Stomach (tissue), 9 donors: ENCODE results near the gene MAPK8IP2. TPM values are rescaled to one million over a fixed set of nuclear protein-coding genes. Genes with fewer than 3 reads are reported as not detected.
"Not testable (repeated sequence)": the region's sequence is repeated elsewhere in the genome, so short reads cannot be mapped to it uniquely, and the experiment has no call there.

Experiments
- DNase-seq, 2 donors: peaks; one replicate each; pipeline versions ENCODE4 v3.0.0 to v3.0.0-alpha.2; 2013 to 2019
- H3K27ac ChIP-seq, 5 donors: fragments of 200-600 bp in 4 of 5; sonication (generic) in 4 of 5; one replicate each; pipeline ENCODE4 v1.5.1; 2013 to 2019; ENCODE audit warnings: mild to moderate bottlenecking in 1 of 5, moderate library complexity in 1 of 5
- H3K27me3 ChIP-seq, 3 donors: fragments of 200-600 bp; sonication (generic); one replicate each; pipeline ENCODE4 v1.5.1; 2017 to 2019; ENCODE audit warnings: mixed run types in 1 of 3
- H3K36me3 ChIP-seq, 4 donors: fragments of 200-600 bp; sonication (generic); 1 replicate in 3 of 4; 2 replicates in 1 of 4; pipeline ENCODE4 v1.5.1; 2016 to 2019
- H3K4me1 ChIP-seq, 4 donors: fragments of 200-600 bp; sonication (generic); one replicate each; pipeline ENCODE4 v1.5.1; 2016 to 2019
- H3K4me3 ChIP-seq, 4 donors: fragments of 200-600 bp; sonication (generic) in 3 of 4; one replicate each; pipeline ENCODE4 v1.5.1; 2016 to 2019; ENCODE audit warnings: mild to moderate bottlenecking in 1 of 4
- H3K9me3 ChIP-seq, 4 donors: fragments of 200-600 bp; sonication (generic); one replicate each; pipeline ENCODE4 v1.5.1; 2016 to 2019
- EP300 ChIP-seq: sonication (generic); formaldehyde crosslinking; IDR thresholded peaks from one replicate; pipeline ENCODE4 v1.6.1; 2017; ENCODE audit warnings: antibody characterized with exemption
- POLR2A ChIP-seq, 4 donors: fragments of 450-650 bp; IDR thresholded peaks; one replicate each; pipeline ENCODE4 v1.6.1; 2016; ENCODE audit warnings: antibody characterized with exemption in 4 of 4, control low read depth in 2 of 4, mild to moderate bottlenecking in 1 of 4, moderate library complexity in 1 of 4
- POLR2AphosphoS5 ChIP-seq, 3 donors: sonication (generic); formaldehyde crosslinking; IDR thresholded peaks; one replicate each; pipeline ENCODE4 v1.6.1; 2016; ENCODE audit warnings: antibody characterized with exemption in 3 of 3
- whole genome bisulfite sequencing, 5 donors: extraction: QIAGEN DNeasy Blood & Tissue Kit in 3 of 5; methylation state at CpG; one replicate each; pipeline versions ENCODE4 v1.1.5 to v1.1.7; 2013 to 2018; 5-methylcytosine and 5-hydroxymethylcytosine counted together
- intact Hi-C: fragments of 100-400 bp; cut with DNase I; formaldehyde crosslinking; loops from one replicate; pipeline ENCODE4 v1.15.1; 2023; ENCODE audit warnings: low total_unique reads
- polyA plus RNA-seq, 3 donors: library from polyadenylated mRNA; stranded (reverse); fragments of 200-250 nt; gene quantifications; one replicate each; pipeline ENCODE4 v1.2.3, GENCODE V29; 2013
- total RNA-seq, 5 donors: library from RNA; depleted of rRNA; stranded (reverse); fragments of >200 nt; gene quantifications; one replicate each; pipeline versions ENCODE4 v1.1.0 to v1.2.3, GENCODE V29; 2014 to 2016
- TF ChIP-seq, protein P1 (sequence below), 7 experiments: fragments of 450-650 bp in 4 of 7; fragments of 200-600 bp in 3 of 7; sonication (generic) in 3 of 7; IDR thresholded peaks; one replicate each; pipeline ENCODE4 v1.5.1; 2016 to 2019; ENCODE audit warnings: antibody characterized with exemption in 7 of 7, control low read depth in 2 of 7, mild to moderate bottlenecking in 1 of 7
- donor health status: healthy with polysubstance abuse.
- donor health status: Bipolar disorder and iron deficiency.
- donor health status: healthy.

Gene MAPK8IP2
- total and polyA plus RNA-seq, 8 donors, result 0.43 to 5.8 (median 0.85) TPM

DNA sequence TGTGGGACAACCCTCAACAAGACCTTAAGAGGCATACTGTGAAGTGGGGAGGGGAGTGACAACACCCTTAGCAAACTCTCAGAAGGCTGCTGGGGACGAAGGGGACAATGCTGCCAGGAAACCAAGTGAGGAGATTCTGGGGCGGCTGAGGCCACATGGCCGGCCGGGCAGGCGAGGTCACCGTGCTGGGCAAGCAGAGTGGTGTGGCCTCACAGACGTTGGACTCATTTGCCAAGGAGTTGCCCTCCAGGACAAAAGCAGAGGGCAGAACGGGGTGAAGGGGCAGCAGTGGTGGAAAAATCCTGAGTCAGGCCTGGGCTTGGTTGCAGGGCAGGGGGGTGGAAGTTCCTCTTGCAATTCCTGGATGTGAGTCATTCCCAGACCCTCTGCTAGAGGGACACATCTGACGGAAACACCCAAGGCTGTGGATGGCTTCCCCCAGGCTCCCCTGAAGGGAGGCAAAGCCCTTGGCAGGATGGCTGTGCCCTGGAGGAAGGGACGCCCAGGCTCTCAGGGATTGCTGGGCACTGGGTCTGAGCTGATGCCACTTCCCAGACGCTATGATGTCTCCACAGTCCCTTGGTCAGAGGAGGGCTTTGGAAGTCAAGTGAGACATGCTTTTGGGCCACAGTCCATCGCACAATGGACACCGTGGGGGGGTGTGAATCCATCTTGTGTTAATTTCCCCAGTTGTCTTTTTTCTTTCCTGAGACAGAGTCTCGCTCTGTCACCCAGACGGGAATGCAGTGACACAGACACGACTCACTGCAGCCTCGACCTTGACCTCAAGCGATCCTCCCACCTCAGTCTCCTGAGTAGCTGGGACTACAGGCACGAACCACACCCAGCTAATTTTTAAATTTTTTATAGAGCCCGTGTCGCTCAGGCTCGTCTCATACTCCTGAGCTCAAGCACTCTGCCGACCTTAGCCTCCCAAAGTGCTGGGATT lies 55.8 kb downstream of the MAPK8IP2 start:
- Histone ChIP-seq H3K9me3 (no peaks in the 10 kb centered on the region), H3K27me3 (peaks cover 0 to 66% (median 0%) of the 10 kb centered on the region in 3 donors), H3K27ac (peak overlapping the region in 4 of 5 donors; percentile 13 to 61 (median 50)), H3K4me3 (no peak overlapping the region), H3K36me3 (no peaks in the 10 kb centered on the region), H3K4me1 (no peaks in the 10 kb centered on the region)
- intact Hi-C loops, result no loop called here
- 56 to 63% (median 60%) methylated on average over 23 of the region's 23 CpGs for WGBS, 5 donors
- TF ChIP-seq POLR2A (IDR thresholded peaks at IDR 0.05), result no peak
- peak in 2 of 3 donors; percentile 29 to 52 for TF ChIP-seq POLR2AphosphoS5 (IDR thresholded peaks at IDR 0.05)
- TF ChIP-seq, protein P1, sequence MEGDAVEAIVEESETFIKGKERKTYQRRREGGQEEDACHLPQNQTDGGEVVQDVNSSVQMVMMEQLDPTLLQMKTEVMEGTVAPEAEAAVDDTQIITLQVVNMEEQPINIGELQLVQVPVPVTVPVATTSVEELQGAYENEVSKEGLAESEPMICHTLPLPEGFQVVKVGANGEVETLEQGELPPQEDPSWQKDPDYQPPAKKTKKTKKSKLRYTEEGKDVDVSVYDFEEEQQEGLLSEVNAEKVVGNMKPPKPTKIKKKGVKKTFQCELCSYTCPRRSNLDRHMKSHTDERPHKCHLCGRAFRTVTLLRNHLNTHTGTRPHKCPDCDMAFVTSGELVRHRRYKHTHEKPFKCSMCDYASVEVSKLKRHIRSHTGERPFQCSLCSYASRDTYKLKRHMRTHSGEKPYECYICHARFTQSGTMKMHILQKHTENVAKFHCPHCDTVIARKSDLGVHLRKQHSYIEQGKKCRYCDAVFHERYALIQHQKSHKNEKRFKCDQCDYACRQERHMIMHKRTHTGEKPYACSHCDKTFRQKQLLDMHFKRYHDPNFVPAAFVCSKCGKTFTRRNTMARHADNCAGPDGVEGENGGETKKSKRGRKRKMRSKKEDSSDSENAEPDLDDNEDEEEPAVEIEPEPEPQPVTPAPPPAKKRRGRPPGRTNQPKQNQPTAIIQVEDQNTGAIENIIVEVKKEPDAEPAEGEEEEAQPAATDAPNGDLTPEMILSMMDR (IDR thresholded peaks at IDR 0.05), result no peak
- TF ChIP-seq EP300, result no peak
- DNase-seq, result peak in 1 of 2 donors; percentile 47

DNA sequence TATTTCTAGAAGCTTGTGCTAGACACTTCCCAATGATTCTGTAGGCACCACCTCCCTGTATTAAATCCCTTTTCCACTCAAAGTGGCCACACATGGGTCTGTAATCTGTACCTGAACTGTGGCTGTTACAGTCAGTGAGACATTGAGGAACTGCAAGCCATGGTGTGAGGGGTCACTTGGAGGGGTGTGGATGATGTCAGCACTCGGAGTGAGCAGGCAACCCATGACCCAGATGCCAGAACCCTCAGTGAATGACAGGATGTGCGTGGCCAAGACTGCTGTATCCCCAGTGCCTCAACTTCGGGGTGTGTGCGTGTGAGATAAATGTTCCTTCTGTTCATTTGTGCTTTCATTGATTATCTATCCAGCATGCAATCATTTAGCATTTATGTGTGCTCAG lies 57.3 kb downstream of the MAPK8IP2 start:
- Histone ChIP-seq H3K27ac (no peak overlapping the region), H3K27me3 (peaks cover 0 to 67% (median 0%) of the 10 kb centered on the region in 3 donors), H3K4me1 (no peaks in the 10 kb centered on the region), H3K36me3 (no peaks in the 10 kb centered on the region), H3K9me3 (no peaks in the 10 kb centered on the region), H3K4me3 (no peak overlapping the region)
- no peak for DNase-seq
- WGBS, 5 donors, result 35 to 65% (median 59%) methylated on average over 4 of the region's 4 CpGs
- TF ChIP-seq POLR2A (IDR thresholded peaks at IDR 0.05) (no peak), POLR2AphosphoS5 (IDR thresholded peaks at IDR 0.05) (no peak), EP300 (no peak)
- TF ChIP-seq, protein P1 (IDR thresholded peaks at IDR 0.05), result no peak
- intact Hi-C loops, result no loop called here

DNA sequence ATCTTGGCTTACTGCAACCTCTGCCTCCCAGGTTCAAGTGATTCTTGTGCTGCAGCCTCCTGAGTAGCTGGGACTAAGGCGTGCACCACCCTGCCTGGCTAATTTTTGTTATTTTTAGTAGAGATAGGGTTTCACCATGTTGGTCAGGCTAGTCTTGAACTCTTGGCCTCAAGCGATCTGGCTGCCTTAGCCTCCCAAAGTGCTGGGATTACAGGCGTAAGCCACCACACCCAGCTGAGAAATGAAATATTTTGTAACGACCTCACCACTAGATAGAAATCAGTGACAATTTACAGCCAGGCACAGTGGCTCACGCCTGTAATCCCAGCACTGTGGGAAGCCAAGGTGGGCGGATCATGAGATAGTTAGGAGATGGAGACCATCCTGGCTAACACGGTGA lies 59.1 kb downstream of the MAPK8IP2 start:
- H3K27ac ChIP-seq, DNase-seq, H3K9me3 ChIP-seq, intact Hi-C loops, H3K4me3 ChIP-seq, H3K36me3 ChIP-seq, H3K4me1 ChIP-seq: not testable (repeated sequence)
- peaks cover 0 to 58% (median 0%) of the 10 kb centered on the region in 3 donors for H3K27me3 ChIP-seq
- 87 to 94% (median 88%) methylated on average over 7 of the region's 7 CpGs for WGBS, 5 donors

DNA sequence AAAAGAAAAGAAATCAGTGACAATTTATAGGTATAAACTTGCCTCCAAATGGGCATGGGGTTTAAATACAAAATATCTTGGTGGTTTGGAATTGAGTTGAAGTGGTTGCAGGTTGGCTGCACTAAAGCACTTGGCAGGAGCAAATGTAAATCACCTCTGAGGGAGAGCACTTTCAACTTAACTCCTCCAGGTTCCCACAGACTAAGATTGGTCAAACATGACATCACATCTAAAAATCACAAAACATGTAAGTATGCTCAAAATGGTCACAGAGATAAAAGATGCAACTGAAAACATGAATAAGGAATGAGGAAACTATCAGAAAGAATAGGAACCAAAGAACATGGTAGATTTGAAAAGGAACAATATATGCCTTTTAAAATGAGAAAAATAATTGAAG lies 59.7 kb downstream of the MAPK8IP2 start:
- no peaks in the 10 kb centered on the region for H3K36me3 ChIP-seq
- H3K4me1 ChIP-seq, result no peaks in the 10 kb centered on the region
- H3K9me3 ChIP-seq, result no peaks in the 10 kb centered on the region
- no peak overlapping the region for H3K4me3 ChIP-seq
- intact Hi-C loops, result no loop called here
- no peak for DNase-seq
- H3K27ac ChIP-seq, result no peak overlapping the region
- TF ChIP-seq POLR2A (IDR thresholded peaks at IDR 0.05), result no peak
- TF ChIP-seq EP300, result no peak
- TF ChIP-seq POLR2AphosphoS5 (IDR thresholded peaks at IDR 0.05), result no peak
- TF ChIP-seq, protein P1 (IDR thresholded peaks at IDR 0.05), result no peak
- H3K27me3 ChIP-seq, result peaks cover 0 to 55% (median 0%) of the 10 kb centered on the region in 3 donors

Other genes with a start within 250 kb of the MAPK8IP2 start
- 100 to 1,000 TPM in 1 of 5 donors, 10 to 100 TPM in 4; 34.9 to 122 (median 65.2) TPM for gene SBF1, start 125.8 kb upstream of the MAPK8IP2 start, total RNA-seq
- gene SBF1, start 125.8 kb upstream of the MAPK8IP2 start, polyA plus RNA-seq, result 10 to 100 TPM in 2 of 3 donors, 1 to 10 TPM in 1; 9.6 to 42.3 (median 25.0) TPM
- 1 to 10 TPM in 1 of 5 donors, under 1 TPM in 1, not detected in 3; 0.37 to 1.3 TPM for gene ADM2, start 119.2 kb upstream of the MAPK8IP2 start, total RNA-seq
- gene ADM2, start 119.2 kb upstream of the MAPK8IP2 start, polyA plus RNA-seq, result 1 to 10 TPM; 1.5 to 3.7 (median 1.6) TPM
- gene MIOX, start 113.9 kb upstream of the MAPK8IP2 start, total RNA-seq, result not detected
- under 1 TPM in 1 of 3 donors, not detected in 2; 0.40 TPM for gene MIOX, start 113.9 kb upstream of the MAPK8IP2 start, polyA plus RNA-seq
- 100 to 1,000 TPM in 1 of 5 donors, 10 to 100 TPM in 4; 11.9 to 212 (median 58.5) TPM for gene LMF2, start 93.1 kb upstream of the MAPK8IP2 start, total RNA-seq
- 10 to 100 TPM; 13.1 to 73.4 (median 25.6) TPM for gene LMF2, start 93.1 kb upstream of the MAPK8IP2 start, polyA plus RNA-seq
- gene NCAPH2, start 92.6 kb upstream of the MAPK8IP2 start, total RNA-seq, result 10 to 100 TPM; 12.9 to 34.8 (median 23.2) TPM
- gene NCAPH2, start 92.6 kb upstream of the MAPK8IP2 start, polyA plus RNA-seq, result 10 to 100 TPM; 34.5 to 47.9 (median 38.4) TPM
- gene SCO2, start 75.2 kb upstream of the MAPK8IP2 start, total RNA-seq, result not detected
- 1 to 10 TPM in 2 of 3 donors, under 1 TPM in 1; 0.92 to 7.5 (median 1.9) TPM for gene SCO2, start 75.2 kb upstream of the MAPK8IP2 start, polyA plus RNA-seq
- 100 to 1,000 TPM in 2 of 5 donors, 10 to 100 TPM in 3; 14.3 to 146 (median 78.8) TPM for gene TYMP, start 70.8 kb upstream of the MAPK8IP2 start, total RNA-seq
- 100 to 1,000 TPM in 1 of 3 donors, 10 to 100 TPM in 2; 46.3 to 162 (median 61.6) TPM for gene TYMP, start 70.8 kb upstream of the MAPK8IP2 start, polyA plus RNA-seq
- not detected for gene KLHDC7B, start 54.9 kb upstream of the MAPK8IP2 start, total RNA-seq
- under 1 TPM in 2 of 3 donors, not detected in 1; 0.25 to 0.46 TPM for gene KLHDC7B, start 54.9 kb upstream of the MAPK8IP2 start, polyA plus RNA-seq
- gene SYCE3, start 37.9 kb upstream of the MAPK8IP2 start, total RNA-seq, result not detected
- 1 to 10 TPM in 1 of 3 donors, under 1 TPM in 1, not detected in 1; 0.80 to 1.9 TPM for gene SYCE3, start 37.9 kb upstream of the MAPK8IP2 start, polyA plus RNA-seq
- 100 to 1,000 TPM in 2 of 5 donors, 10 to 100 TPM in 1, 1 to 10 TPM in 2; 6.6 to 164 (median 54.5) TPM for gene CPT1B, start 22.4 kb upstream of the MAPK8IP2 start, total RNA-seq
- 10 to 100 TPM in 2 of 3 donors, 1 to 10 TPM in 1; 9.8 to 31.8 (median 10.1) TPM for gene CPT1B, start 22.4 kb upstream of the MAPK8IP2 start, polyA plus RNA-seq
- gene CHKB, start 17.9 kb upstream of the MAPK8IP2 start, total RNA-seq, result 100 to 1,000 TPM in 2 of 5 donors, 10 to 100 TPM in 3; 31.9 to 283 (median 81.2) TPM
- gene CHKB, start 17.9 kb upstream of the MAPK8IP2 start, polyA plus RNA-seq, result 100 to 1,000 TPM; 107 to 152 (median 129) TPM
- gene ARSA, start 27.4 kb downstream of the MAPK8IP2 start, total RNA-seq, result 10 to 100 TPM in 4 of 5 donors, 1 to 10 TPM in 1; 7.7 to 88.1 (median 46.8) TPM
- gene ARSA, start 27.4 kb downstream of the MAPK8IP2 start, polyA plus RNA-seq, result 10 to 100 TPM; 27.0 to 45.7 (median 41.2) TPM
- 10 to 100 TPM in 2 of 5 donors, 1 to 10 TPM in 3; 2.5 to 31.2 (median 7.6) TPM for gene SHANK3, start 72.0 kb downstream of the MAPK8IP2 start, total RNA-seq
- 1 to 10 TPM; 3.2 to 5.4 (median 3.4) TPM for gene SHANK3, start 72.0 kb downstream of the MAPK8IP2 start, polyA plus RNA-seq
- under 1 TPM in 1 of 5 donors, not detected in 4; 0.37 TPM for gene ACR, start 137.4 kb downstream of the MAPK8IP2 start, total RNA-seq
- under 1 TPM in 2 of 3 donors, not detected in 1; 0.19 to 0.23 TPM for gene ACR, start 137.4 kb downstream of the MAPK8IP2 start, polyA plus RNA-seq
- gene RABL2B, start 182.8 kb downstream of the MAPK8IP2 start, total RNA-seq, result 10 to 100 TPM in 3 of 5 donors, 1 to 10 TPM in 2; 6.6 to 18.1 (median 11.3) TPM
- gene RABL2B, start 182.8 kb downstream of the MAPK8IP2 start, polyA plus RNA-seq, result 10 to 100 TPM; 13.1 to 15.6 (median 13.5) TPM